GM12878 (cell line): ENCODE data around the gene SMPD2.
"Not testable (repeated sequence)": the region's sequence is repeated elsewhere in the genome, so short reads cannot be mapped to it uniquely, and the experiment has no call there.

Source experiments
- EP300 ChIP-seq, 2 experiments: fragments of 150-350 bp in 1 of 2; IDR thresholded peaks; 2 replicates each; pipeline ENCODE4 v1.6.1; 2011 to 2012; ENCODE audit warnings: low read depth in 2 of 2, low read length in 2 of 2, borderline replicate concordance in 1 of 2, improper control_type of control experiment in 1 of 2, inconsistent platforms in 1 of 2; ENCODE audit not compliant: control insufficient read depth in 1 of 2
- EZH2 ChIP-seq: IDR thresholded peaks from 2 replicates; pipeline ENCODE4 v1.6.1; 2012; ENCODE audit warnings: low read depth, mild to moderate bottlenecking, control low read depth, inconsistent platforms, low read length, borderline replicate concordance; ENCODE audit not compliant: control insufficient read depth
- FOS ChIP-seq: IDR thresholded peaks from 3 replicates; pipeline ENCODE4 v1.6.1; 2011; ENCODE audit warnings: borderline replicate concordance; ENCODE audit not compliant: insufficient read length; ENCODE audit errors: extremely low read depth
- HDAC2 ChIP-seq: fragments of 200-600 bp; sonication (generic); IDR thresholded peaks from 2 replicates; pipeline ENCODE4 v1.6.1; 2017
- POLR2A ChIP-seq: IDR thresholded peaks from 2 replicates; pipeline ENCODE4 v1.6.1; 2011; ENCODE audit warnings: low read depth, mild to moderate bottlenecking, low read length
- POLR2AphosphoS5 ChIP-seq: IDR thresholded peaks from 2 replicates; pipeline ENCODE4 v1.6.1; 2011; ENCODE audit warnings: mild to moderate bottlenecking, low read length, inconsistent platforms
- SIN3A ChIP-seq: IDR thresholded peaks from 2 replicates; pipeline ENCODE4 v1.6.1; 2012; ENCODE audit warnings: low read depth, low read length, improper control_type of control experiment
- TARDBP ChIP-seq: IDR thresholded peaks from 2 replicates; pipeline ENCODE4 v1.6.1; 2016; ENCODE audit warnings: borderline replicate concordance
- ZZZ3 ChIP-seq: IDR thresholded peaks from 2 replicates; pipeline ENCODE4 v1.6.1; 2011; ENCODE audit warnings: low read depth; ENCODE audit not compliant: control insufficient read depth, insufficient read length
- TF ChIP-seq, protein P1 (sequence below), 3 experiments: IDR thresholded peaks in 2 of 3; conservative IDR thresholded peaks in 1 of 3; 2 replicates each; pipeline ENCODE4 v1.5.1; 2011; ENCODE audit warnings: low read depth in 3 of 3, low read length in 3 of 3, mild to moderate bottlenecking in 3 of 3, control low read depth in 2 of 3, moderate library complexity in 2 of 3, inconsistent platforms in 1 of 3, mixed read lengths in 1 of 3; ENCODE audit not compliant: control insufficient read depth in 2 of 3, insufficient read depth in 1 of 3; ENCODE audit errors: extremely low read depth in 1 of 3

DNA sequence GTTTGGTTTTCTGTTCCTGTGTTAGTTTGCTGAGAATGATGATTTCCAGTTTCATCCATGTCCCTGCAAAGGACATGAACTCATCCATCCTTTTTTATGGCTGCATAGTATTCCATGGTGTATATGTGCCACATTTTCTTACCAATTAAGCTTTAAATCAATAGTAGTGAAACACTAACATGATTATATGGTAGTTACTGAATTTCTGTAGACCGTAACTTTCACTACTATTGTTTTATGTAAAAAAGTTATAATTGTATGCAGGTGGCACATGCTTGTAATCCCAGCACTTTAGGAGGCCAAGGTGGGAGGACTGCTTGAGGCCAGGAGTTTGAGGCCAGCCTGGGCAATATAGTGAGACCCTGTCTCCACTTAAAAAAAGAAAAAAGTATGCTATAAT, 20.7 kb downstream of the SMPD2 start:
- not testable (repeated sequence) for TF ChIP-seq FOS; HDAC2; POLR2A; EZH2; POLR2AphosphoS5; SIN3A; EP300 (IDR thresholded peaks at IDR 0.05; ENCODE audit: borderline replicate concordance in 1 of 2, control insufficient read depth in 1 of 2, low read depth in 2 of 2, low read length in 2 of 2); ZZZ3; TARDBP
- TF ChIP-seq, protein P1, sequence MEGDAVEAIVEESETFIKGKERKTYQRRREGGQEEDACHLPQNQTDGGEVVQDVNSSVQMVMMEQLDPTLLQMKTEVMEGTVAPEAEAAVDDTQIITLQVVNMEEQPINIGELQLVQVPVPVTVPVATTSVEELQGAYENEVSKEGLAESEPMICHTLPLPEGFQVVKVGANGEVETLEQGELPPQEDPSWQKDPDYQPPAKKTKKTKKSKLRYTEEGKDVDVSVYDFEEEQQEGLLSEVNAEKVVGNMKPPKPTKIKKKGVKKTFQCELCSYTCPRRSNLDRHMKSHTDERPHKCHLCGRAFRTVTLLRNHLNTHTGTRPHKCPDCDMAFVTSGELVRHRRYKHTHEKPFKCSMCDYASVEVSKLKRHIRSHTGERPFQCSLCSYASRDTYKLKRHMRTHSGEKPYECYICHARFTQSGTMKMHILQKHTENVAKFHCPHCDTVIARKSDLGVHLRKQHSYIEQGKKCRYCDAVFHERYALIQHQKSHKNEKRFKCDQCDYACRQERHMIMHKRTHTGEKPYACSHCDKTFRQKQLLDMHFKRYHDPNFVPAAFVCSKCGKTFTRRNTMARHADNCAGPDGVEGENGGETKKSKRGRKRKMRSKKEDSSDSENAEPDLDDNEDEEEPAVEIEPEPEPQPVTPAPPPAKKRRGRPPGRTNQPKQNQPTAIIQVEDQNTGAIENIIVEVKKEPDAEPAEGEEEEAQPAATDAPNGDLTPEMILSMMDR (IDR thresholded peaks at IDR 0.05 in 2 of 3, conservative IDR thresholded peaks at IDR 0.05 in 1 of 3; ENCODE audit: control insufficient read depth in 2 of 3, extremely low read depth in 1 of 3, insufficient read depth in 1 of 3, low read depth in 3 of 3, low read length in 3 of 3): not testable (repeated sequence)
